HepG2 (cell line): ENCODE measurements around the gene LIMD2. TPM values are rescaled to one million over a fixed set of nuclear protein-coding genes. Genes with fewer than 3 reads are reported as not detected.

Experiments
- HMG20A ChIP-seq: IDR thresholded peaks from 2 replicates; pipeline ENCODE4 v1.6.1; 2016; ENCODE audit warnings: borderline replicate concordance
- IKZF1 ChIP-seq: fragments of 450-650 bp; IDR thresholded peaks from 2 replicates; pipeline ENCODE4 v1.7.1; 2016
- KLF11 ChIP-seq: IDR thresholded peaks from 2 replicates; pipeline ENCODE4 v1.6.1; 2016; ENCODE audit warnings: missing compliant biosample characterization
- MTA1 ChIP-seq: sonication (generic); formaldehyde crosslinking; IDR thresholded peaks from 2 replicates; pipeline ENCODE4 v1.4.0; 2020; ENCODE audit warnings: missing genetic modification reagents, mild to moderate bottlenecking, borderline replicate concordance
- MYC ChIP-seq: sonication (generic); formaldehyde crosslinking; IDR thresholded peaks from 2 replicates; pipeline ENCODE4 v1.9.0; 2021; ENCODE audit warnings: missing genetic modification reagents, borderline replicate concordance
- NFE2L1 ChIP-seq: sonication (generic); formaldehyde crosslinking; IDR thresholded peaks from 2 replicates; pipeline ENCODE4 v1.4.0; 2020; ENCODE audit warnings: missing genetic modification reagents, mild to moderate bottlenecking, borderline replicate concordance
- NR3C1 ChIP-seq: sonication (generic); formaldehyde crosslinking; IDR thresholded peaks from 2 replicates; pipeline ENCODE4 v1.4.0; 2020; ENCODE audit warnings: missing genetic modification reagents
- RELA ChIP-seq: sonication (generic); formaldehyde crosslinking; IDR thresholded peaks from 2 replicates; pipeline ENCODE4 v1.4.0; 2020; ENCODE audit warnings: missing genetic modification reagents
- ZC3H13 ChIP-seq: sonication (generic); formaldehyde crosslinking; IDR thresholded peaks from 2 replicates; pipeline ENCODE4 v1.8.1; 2023; ENCODE audit warnings: mild to moderate bottlenecking, missing genetic modification reagents, moderate library complexity
- ZEB1 ChIP-seq: IDR thresholded peaks from 2 replicates; pipeline ENCODE4 v1.6.1; 2012; ENCODE audit warnings: mild to moderate bottlenecking, low read depth, inconsistent platforms; ENCODE audit not compliant: insufficient replicate concordance
- ZFP36L2 ChIP-seq: sonication (generic); formaldehyde crosslinking; IDR thresholded peaks from 2 replicates; pipeline ENCODE4 v1.4.0; 2020; ENCODE audit warnings: missing genetic modification reagents
- ZSCAN21 ChIP-seq: sonication (generic); formaldehyde crosslinking; IDR thresholded peaks from 2 replicates; pipeline ENCODE4 v1.8.0; 2022; ENCODE audit warnings: mild to moderate bottlenecking, missing genetic modification reagents, moderate library complexity, borderline replicate concordance
- polyA plus RNA-seq, 8 experiments: library from polyadenylated mRNA; depleted of rRNA in 3 of 8; stranded (reverse) in 7 of 8; unstranded in 1 of 8; fragments of >200 nt; fragmentation: Illumina TruSeq in 4 of 8; extraction: Trizol in 4 of 8; gene quantifications; 2 replicates each; pipeline versions ENCODE4 v1.2.1 to v1.2.3, GENCODE V29; 2011 to 2016; ENCODE audit warnings: low read depth in 4 of 8, missing spikeins in 1 of 8, mixed read lengths in 1 of 8; ENCODE audit not compliant: insufficient read depth in 1 of 8
- total RNA-seq, 5 experiments: library from RNA; depleted of rRNA; stranded (reverse); fragments of >200 nt; fragmentation: Illumina TruSeq; extraction: Trizol; gene quantifications; 2 replicates each; pipeline ENCODE4 v1.2.3, GENCODE V29; 2016; ENCODE audit warnings: low read depth in 1 of 5
- TF ChIP-seq, protein P1 (sequence below): IDR thresholded peaks from 2 replicates; pipeline ENCODE4 v1.4.0; 2020; ENCODE audit warnings: mild to moderate bottlenecking, missing genetic modification reagents
- TF ChIP-seq, protein P2 (sequence below): sonication (generic); formaldehyde crosslinking; IDR thresholded peaks from 2 replicates; pipeline ENCODE4 v1.8.1; 2022; ENCODE audit warnings: low read depth, mild to moderate bottlenecking, missing genetic modification reagents
- TF ChIP-seq, protein P3 (sequence below): sonication (generic); formaldehyde crosslinking; IDR thresholded peaks from 2 replicates; pipeline ENCODE4 v1.8.1; 2023; ENCODE audit warnings: mild to moderate bottlenecking, missing genetic modification reagents, borderline replicate concordance
- TF ChIP-seq, protein P4 (sequence below): sonication (generic); formaldehyde crosslinking; IDR thresholded peaks from 2 replicates; pipeline ENCODE4 v1.5.0; 2020; ENCODE audit warnings: missing genetic modification reagents, mild to moderate bottlenecking, borderline replicate concordance
- TF ChIP-seq, protein P5 (sequence below): sonication (generic); formaldehyde crosslinking; IDR thresholded peaks from 2 replicates; pipeline ENCODE4 v1.4.0; 2020; ENCODE audit warnings: missing genetic modification reagents

Gene LIMD2
- total and polyA plus RNA-seq, 2 of the 13 experiments (the other 11 are each of a cell fraction or from before 2014, with no cell fraction given) = 9.0 to 20.8 TPM

DNA sequence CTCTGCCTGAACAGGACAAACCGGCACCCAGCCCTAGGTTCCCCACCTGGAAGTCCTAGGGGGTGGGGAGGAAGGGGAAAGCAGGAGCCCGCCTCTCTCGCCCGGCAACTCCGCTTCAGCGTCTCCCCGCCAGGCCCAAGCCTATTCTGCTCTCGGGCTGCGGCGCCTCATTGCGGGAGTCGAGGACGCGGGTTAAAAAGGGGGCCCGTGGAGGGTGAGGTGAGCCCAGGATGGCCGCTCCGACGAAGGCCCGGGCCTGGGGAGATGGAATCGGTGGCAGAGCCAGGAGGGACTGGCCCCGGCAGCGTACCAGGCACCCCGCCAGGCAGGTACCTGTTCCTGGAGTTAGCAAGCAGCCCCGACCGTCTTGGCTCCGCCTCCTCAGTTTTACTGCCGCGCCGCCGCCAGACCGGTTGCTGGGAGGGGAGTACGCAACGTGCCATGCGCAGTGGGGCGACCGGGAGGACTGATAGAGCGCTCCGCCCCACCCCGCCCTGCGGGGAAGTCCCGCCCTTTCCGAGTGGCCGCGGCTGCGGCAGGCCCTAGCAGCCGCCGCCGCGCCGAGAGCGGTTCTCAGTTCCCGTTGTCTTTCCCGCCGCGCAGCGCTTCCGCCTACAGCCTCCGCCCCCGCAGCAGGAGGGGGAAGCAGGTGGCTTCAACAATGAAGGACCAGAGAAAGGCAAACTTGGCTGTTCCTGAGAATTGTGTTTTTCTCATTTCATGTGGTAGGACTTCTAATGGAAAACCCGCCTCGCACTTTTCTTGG lies 41.7 kb upstream of the LIMD2 start, which contains the start of gene STRADA (continued):
- peak; percentile 61 for TF ChIP-seq ZFP36L2 (CRISPR knock-in tag)
- no peak for TF ChIP-seq NFE2L1
- TF ChIP-seq ZC3H13 = no peak; the same call in 1 of the 2 replicates
- no peak; the same call in 1 of the 2 replicates for TF ChIP-seq HMG20A (CRISPR knock-in tag)
- TF ChIP-seq NR3C1 (CRISPR knock-in tag) = no peak
- TF ChIP-seq KLF11 (CRISPR knock-in tag) = 0 out of 2 replicates have a peak, but pooled peaks have one; percentile 54
- TF ChIP-seq, protein P1, sequence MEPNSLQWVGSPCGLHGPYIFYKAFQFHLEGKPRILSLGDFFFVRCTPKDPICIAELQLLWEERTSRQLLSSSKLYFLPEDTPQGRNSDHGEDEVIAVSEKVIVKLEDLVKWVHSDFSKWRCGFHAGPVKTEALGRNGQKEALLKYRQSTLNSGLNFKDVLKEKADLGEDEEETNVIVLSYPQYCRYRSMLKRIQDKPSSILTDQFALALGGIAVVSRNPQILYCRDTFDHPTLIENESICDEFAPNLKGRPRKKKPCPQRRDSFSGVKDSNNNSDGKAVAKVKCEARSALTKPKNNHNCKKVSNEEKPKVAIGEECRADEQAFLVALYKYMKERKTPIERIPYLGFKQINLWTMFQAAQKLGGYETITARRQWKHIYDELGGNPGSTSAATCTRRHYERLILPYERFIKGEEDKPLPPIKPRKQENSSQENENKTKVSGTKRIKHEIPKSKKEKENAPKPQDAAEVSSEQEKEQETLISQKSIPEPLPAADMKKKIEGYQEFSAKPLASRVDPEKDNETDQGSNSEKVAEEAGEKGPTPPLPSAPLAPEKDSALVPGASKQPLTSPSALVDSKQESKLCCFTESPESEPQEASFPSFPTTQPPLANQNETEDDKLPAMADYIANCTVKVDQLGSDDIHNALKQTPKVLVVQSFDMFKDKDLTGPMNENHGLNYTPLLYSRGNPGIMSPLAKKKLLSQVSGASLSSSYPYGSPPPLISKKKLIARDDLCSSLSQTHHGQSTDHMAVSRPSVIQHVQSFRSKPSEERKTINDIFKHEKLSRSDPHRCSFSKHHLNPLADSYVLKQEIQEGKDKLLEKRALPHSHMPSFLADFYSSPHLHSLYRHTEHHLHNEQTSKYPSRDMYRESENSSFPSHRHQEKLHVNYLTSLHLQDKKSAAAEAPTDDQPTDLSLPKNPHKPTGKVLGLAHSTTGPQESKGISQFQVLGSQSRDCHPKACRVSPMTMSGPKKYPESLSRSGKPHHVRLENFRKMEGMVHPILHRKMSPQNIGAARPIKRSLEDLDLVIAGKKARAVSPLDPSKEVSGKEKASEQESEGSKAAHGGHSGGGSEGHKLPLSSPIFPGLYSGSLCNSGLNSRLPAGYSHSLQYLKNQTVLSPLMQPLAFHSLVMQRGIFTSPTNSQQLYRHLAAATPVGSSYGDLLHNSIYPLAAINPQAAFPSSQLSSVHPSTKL (CRISPR knock-in tag) = no peak
- TF ChIP-seq MYC (CRISPR knock-in tag) = peak; percentile 88
- TF ChIP-seq, protein P2, sequence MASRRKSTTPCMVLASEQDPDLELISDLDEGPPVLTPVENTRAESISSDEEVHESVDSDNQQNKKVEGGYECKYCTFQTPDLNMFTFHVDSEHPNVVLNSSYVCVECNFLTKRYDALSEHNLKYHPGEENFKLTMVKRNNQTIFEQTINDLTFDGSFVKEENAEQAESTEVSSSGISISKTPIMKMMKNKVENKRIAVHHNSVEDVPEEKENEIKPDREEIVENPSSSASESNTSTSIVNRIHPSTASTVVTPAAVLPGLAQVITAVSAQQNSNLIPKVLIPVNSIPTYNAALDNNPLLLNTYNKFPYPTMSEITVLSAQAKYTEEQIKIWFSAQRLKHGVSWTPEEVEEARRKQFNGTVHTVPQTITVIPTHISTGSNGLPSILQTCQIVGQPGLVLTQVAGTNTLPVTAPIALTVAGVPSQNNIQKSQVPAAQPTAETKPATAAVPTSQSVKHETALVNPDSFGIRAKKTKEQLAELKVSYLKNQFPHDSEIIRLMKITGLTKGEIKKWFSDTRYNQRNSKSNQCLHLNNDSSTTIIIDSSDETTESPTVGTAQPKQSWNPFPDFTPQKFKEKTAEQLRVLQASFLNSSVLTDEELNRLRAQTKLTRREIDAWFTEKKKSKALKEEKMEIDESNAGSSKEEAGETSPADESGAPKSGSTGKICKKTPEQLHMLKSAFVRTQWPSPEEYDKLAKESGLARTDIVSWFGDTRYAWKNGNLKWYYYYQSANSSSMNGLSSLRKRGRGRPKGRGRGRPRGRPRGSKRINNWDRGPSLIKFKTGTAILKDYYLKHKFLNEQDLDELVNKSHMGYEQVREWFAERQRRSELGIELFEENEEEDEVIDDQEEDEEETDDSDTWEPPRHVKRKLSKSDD = peak; percentile 27; the same call in 1 of the 2 replicates
- TF ChIP-seq MTA1 (CRISPR knock-in tag) = peak; percentile 96; the same call in 1 of the 2 replicates
- no peak for TF ChIP-seq IKZF1
- TF ChIP-seq, protein P3, sequence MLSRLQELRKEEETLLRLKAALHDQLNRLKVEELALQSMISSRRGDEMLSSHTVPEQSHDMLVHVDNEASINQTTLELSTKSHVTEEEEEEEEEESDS = no peak
- TF ChIP-seq ZEB1 = peak; percentile 95
- TF ChIP-seq, protein P4, sequence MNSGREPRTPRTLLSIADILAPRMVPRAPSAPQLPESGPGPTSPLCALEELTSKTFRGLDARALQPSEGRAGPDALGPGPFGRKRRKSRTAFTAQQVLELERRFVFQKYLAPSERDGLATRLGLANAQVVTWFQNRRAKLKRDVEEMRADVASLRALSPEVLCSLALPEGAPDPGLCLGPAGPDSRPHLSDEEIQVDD = 0 out of 2 replicates have a peak, but pooled peaks have one; percentile 53
- TF ChIP-seq, protein P5, sequence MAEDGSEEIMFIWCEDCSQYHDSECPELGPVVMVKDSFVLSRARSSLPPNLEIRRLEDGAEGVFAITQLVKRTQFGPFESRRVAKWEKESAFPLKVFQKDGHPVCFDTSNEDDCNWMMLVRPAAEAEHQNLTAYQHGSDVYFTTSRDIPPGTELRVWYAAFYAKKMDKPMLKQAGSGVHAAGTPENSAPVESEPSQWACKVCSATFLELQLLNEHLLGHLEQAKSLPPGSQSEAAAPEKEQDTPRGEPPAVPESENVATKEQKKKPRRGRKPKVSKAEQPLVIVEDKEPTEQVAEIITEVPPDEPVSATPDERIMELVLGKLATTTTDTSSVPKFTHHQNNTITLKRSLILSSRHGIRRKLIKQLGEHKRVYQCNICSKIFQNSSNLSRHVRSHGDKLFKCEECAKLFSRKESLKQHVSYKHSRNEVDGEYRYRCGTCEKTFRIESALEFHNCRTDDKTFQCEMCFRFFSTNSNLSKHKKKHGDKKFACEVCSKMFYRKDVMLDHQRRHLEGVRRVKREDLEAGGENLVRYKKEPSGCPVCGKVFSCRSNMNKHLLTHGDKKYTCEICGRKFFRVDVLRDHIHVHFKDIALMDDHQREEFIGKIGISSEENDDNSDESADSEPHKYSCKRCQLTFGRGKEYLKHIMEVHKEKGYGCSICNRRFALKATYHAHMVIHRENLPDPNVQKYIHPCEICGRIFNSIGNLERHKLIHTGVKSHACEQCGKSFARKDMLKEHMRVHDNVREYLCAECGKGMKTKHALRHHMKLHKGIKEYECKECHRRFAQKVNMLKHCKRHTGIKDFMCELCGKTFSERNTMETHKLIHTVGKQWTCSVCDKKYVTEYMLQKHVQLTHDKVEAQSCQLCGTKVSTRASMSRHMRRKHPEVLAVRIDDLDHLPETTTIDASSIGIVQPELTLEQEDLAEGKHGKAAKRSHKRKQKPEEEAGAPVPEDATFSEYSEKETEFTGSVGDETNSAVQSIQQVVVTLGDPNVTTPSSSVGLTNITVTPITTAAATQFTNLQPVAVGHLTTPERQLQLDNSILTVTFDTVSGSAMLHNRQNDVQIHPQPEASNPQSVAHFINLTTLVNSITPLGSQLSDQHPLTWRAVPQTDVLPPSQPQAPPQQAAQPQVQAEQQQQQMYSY (CRISPR knock-in tag) = peak; percentile 70
- peak; percentile 86 for TF ChIP-seq ZSCAN21 (CRISPR knock-in tag)
- no peak for TF ChIP-seq RELA (CRISPR knock-in tag)
